ENCODE results near the gene P2RY14. TPM values are rescaled to one million over a fixed set of nuclear protein-coding genes. Genes with fewer than 3 reads are reported as not detected.
"Not testable (repeated sequence)": the region's sequence is repeated elsewhere in the genome, so short reads cannot be mapped to it uniquely, and the experiment has no call there.

The P2RY14 gene
- polyA plus RNA-seq, 1 donor from 2014 or later = 4.8 TPM

- Mint-ChIP-seq H3K9me3 (no peaks in the 10 kb centered on the region), H3K27ac (no peak overlapping the region), H3K4me1 (peaks cover 0 to 4% (median 0%) of the 10 kb centered on the region in 3 donors), H3K27me3 (no peaks in the 10 kb centered on the region), H3K36me3 (peaks cover 4% of the 10 kb centered on the region), H3K4me3 (no peak overlapping the region)
Measured at GRCh38 chr3:151259664-151260063, 18.7 kb downstream of the P2RY14 start.

GRCh38 chr3:151256749-151257148, 21.6 kb downstream of the P2RY14 start:
- Mint-ChIP-seq H3K9me3 (no peaks in the 10 kb centered on the region), H3K4me3 (no peak overlapping the region), H3K36me3 (peaks cover 4% of the 10 kb centered on the region), H3K27me3 (no peaks in the 10 kb centered on the region), H3K27ac (peak overlapping the region in 1 of 3 donors; percentile 62), H3K4me1 (peaks cover 0 to 3% (median 0%) of the 10 kb centered on the region in 3 donors)

GRCh38 chr3:151248772-151249337, 29.5 kb downstream of the P2RY14 start:
- peaks cover 0 to 5% (median 1%) of the 10 kb centered on the region in 3 donors for H3K4me1 Mint-ChIP-seq
- no peaks in the 10 kb centered on the region for H3K27me3 Mint-ChIP-seq
- H3K9me3 Mint-ChIP-seq = peaks cover 0 to 3% (median 0%) of the 10 kb centered on the region in 3 donors
- H3K36me3 Mint-ChIP-seq = no peaks in the 10 kb centered on the region
- H3K27ac Mint-ChIP-seq = peak overlapping the region in 1 of 3 donors; percentile 3
- no peak overlapping the region for H3K4me3 Mint-ChIP-seq

- H3K27me3 Mint-ChIP-seq, H3K36me3 Mint-ChIP-seq, H3K4me1 Mint-ChIP-seq, H3K9me3 Mint-ChIP-seq, H3K27ac Mint-ChIP-seq, H3K4me3 Mint-ChIP-seq: not testable (repeated sequence)
Measured at GRCh38 chr3:151242006-151242405, 36.3 kb downstream of the P2RY14 start.

GRCh38 chr3:151236736-151237135, 41.6 kb downstream of the P2RY14 start:
- Mint-ChIP-seq H3K4me3 (no peak overlapping the region), H3K27ac (no peak overlapping the region), H3K9me3 (peaks cover 0 to 3% (median 0%) of the 10 kb centered on the region in 3 donors), H3K36me3 (peaks cover 7% of the 10 kb centered on the region), H3K4me1 (peaks cover 0 to 3% (median 2%) of the 10 kb centered on the region in 3 donors), H3K27me3 (no peaks in the 10 kb centered on the region)

GRCh38 chr3:151236316-151236715, 42.0 kb downstream of the P2RY14 start:
- Mint-ChIP-seq H3K27ac (peak overlapping the region in 1 of 3 donors; percentile 29), H3K4me3 (no peak overlapping the region), H3K27me3 (no peaks in the 10 kb centered on the region), H3K9me3 (peaks cover 0 to 3% (median 0%) of the 10 kb centered on the region in 3 donors), H3K36me3 (peaks cover 7% of the 10 kb centered on the region), H3K4me1 (peaks cover 2 to 6% (median 4%) of the 10 kb centered on the region in 3 donors)

GRCh38 chr3:151234825-151235224, 43.5 kb downstream of the P2RY14 start:
- Mint-ChIP-seq H3K27ac (no peak overlapping the region), H3K4me3 (no peak overlapping the region), H3K36me3 (peaks cover 5% of the 10 kb centered on the region), H3K27me3 (no peaks in the 10 kb centered on the region), H3K4me1 (peaks cover 12 to 19% (median 17%) of the 10 kb centered on the region in 3 donors), H3K9me3 (peaks cover 0 to 3% (median 0%) of the 10 kb centered on the region in 3 donors)

- peaks cover 17 to 26% (median 26%) of the 10 kb centered on the region in 3 donors for H3K4me1 Mint-ChIP-seq
- peaks cover 4% of the 10 kb centered on the region for H3K36me3 Mint-ChIP-seq
- H3K4me3 Mint-ChIP-seq = no peak overlapping the region
- no peaks in the 10 kb centered on the region for H3K27me3 Mint-ChIP-seq
- peaks cover 0 to 3% (median 0%) of the 10 kb centered on the region in 3 donors for H3K9me3 Mint-ChIP-seq
- H3K27ac Mint-ChIP-seq = no peak overlapping the region
Measured at GRCh38 chr3:151232991-151233390, 45.4 kb downstream of the P2RY14 start.

- H3K27ac Mint-ChIP-seq, H3K9me3 Mint-ChIP-seq, H3K4me3 Mint-ChIP-seq, H3K27me3 Mint-ChIP-seq, H3K36me3 Mint-ChIP-seq: not testable (repeated sequence)
- H3K4me1 Mint-ChIP-seq = peaks cover 21 to 32% (median 30%) of the 10 kb centered on the region in 3 donors
Measured at GRCh38 chr3:151232403-151232802, 45.9 kb downstream of the P2RY14 start.

GRCh38 chr3:151230646-151231045, 47.7 kb downstream of the P2RY14 start:
- Mint-ChIP-seq H3K4me3 (peak overlapping the region; percentile 5 to 90 (median 66)), H3K9me3 (peaks cover 0 to 3% (median 0%) of the 10 kb centered on the region in 3 donors), H3K4me1 (peaks cover 19 to 33% (median 30%) of the 10 kb centered on the region in 3 donors), H3K27ac (peak overlapping the region; percentile 47 to 91 (median 87)), H3K36me3 (peaks cover 4% of the 10 kb centered on the region), H3K27me3 (no peaks in the 10 kb centered on the region)

GRCh38 chr3:151228666-151229040, 49.7 kb downstream of the P2RY14 start:
- H3K27me3 Mint-ChIP-seq = no peaks in the 10 kb centered on the region
- peak overlapping the region in 1 of 3 donors; percentile 32 for H3K27ac Mint-ChIP-seq
- H3K36me3 Mint-ChIP-seq = peaks cover 3% of the 10 kb centered on the region
- no peak overlapping the region for H3K4me3 Mint-ChIP-seq
- peaks cover 0 to 3% (median 0%) of the 10 kb centered on the region in 3 donors for H3K9me3 Mint-ChIP-seq
- peaks cover 19 to 33% (median 27%) of the 10 kb centered on the region in 3 donors for H3K4me1 Mint-ChIP-seq

- peaks cover 20 to 33% (median 27%) of the 10 kb centered on the region in 3 donors for H3K4me1 Mint-ChIP-seq
- peaks cover 0 to 3% (median 0%) of the 10 kb centered on the region in 3 donors for H3K9me3 Mint-ChIP-seq
- peak overlapping the region in 1 of 4 donors; percentile 7 for H3K4me3 Mint-ChIP-seq
- H3K27ac Mint-ChIP-seq = peak overlapping the region in 1 of 3 donors; percentile 28
- H3K27me3 Mint-ChIP-seq = no peaks in the 10 kb centered on the region
- H3K36me3 Mint-ChIP-seq = peaks cover 3% of the 10 kb centered on the region
Measured at GRCh38 chr3:151227807-151228665, 50.3 kb downstream of the P2RY14 start.

GRCh38 chr3:151227266-151227806, 51.0 kb downstream of the P2RY14 start:
- H3K9me3 Mint-ChIP-seq = peaks cover 0 to under 1% (median 0%) of the 10 kb centered on the region in 3 donors
- peaks cover 20 to 33% (median 27%) of the 10 kb centered on the region in 3 donors for H3K4me1 Mint-ChIP-seq
- no peak overlapping the region for H3K4me3 Mint-ChIP-seq
- H3K27ac Mint-ChIP-seq = peak overlapping the region in 1 of 3 donors; percentile 28
- H3K27me3 Mint-ChIP-seq = no peaks in the 10 kb centered on the region
- H3K36me3 Mint-ChIP-seq = peaks cover 3% of the 10 kb centered on the region

- H3K27me3 Mint-ChIP-seq = no peaks in the 10 kb centered on the region
- H3K27ac Mint-ChIP-seq = no peak overlapping the region
- H3K4me1 Mint-ChIP-seq = peaks cover 20 to 33% (median 27%) of the 10 kb centered on the region in 3 donors
Measured at GRCh38 chr3:151226825-151227224, 51.5 kb downstream of the P2RY14 start.

GRCh38 chr3:151226088-151226563, 52.2 kb downstream of the P2RY14 start:
- Mint-ChIP-seq H3K4me1 (peaks cover 20 to 28% (median 22%) of the 10 kb centered on the region in 3 donors), H3K27ac (peak overlapping the region in 1 of 3 donors; percentile 12), H3K4me3 (no peak overlapping the region)

More at GRCh38 chr3:151226825-151227224, 51.5 kb downstream of the P2RY14 start:
- no peaks in the 10 kb centered on the region for H3K36me3 Mint-ChIP-seq
- no peak overlapping the region for H3K4me3 Mint-ChIP-seq
- H3K9me3 Mint-ChIP-seq = no peaks in the 10 kb centered on the region

More at GRCh38 chr3:151226088-151226563, 52.2 kb downstream of the P2RY14 start:
- Mint-ChIP-seq H3K27me3 (no peaks in the 10 kb centered on the region), H3K36me3 (no peaks in the 10 kb centered on the region), H3K9me3 (peaks cover 0 to 1% (median 0%) of the 10 kb centered on the region in 3 donors)

Measured in IgD-negative memory B cell (primary cell).